Spleen (tissue), 11 donors: ENCODE data around the gene FBXL17. TPM values are rescaled to one million over a fixed set of nuclear protein-coding genes. Genes with fewer than 3 reads are reported as not detected.

Experiments used
- DNase-seq: peaks from one replicate; pipeline ENCODE4 v3.0.0-alpha.2; 2020
- H3K27ac ChIP-seq, 8 donors: fragments of 200-600 bp; sonication (generic) in 7 of 8; 1 replicate in 4 of 8; 2 replicates in 4 of 8; pipeline versions ENCODE4 v1.5.0 to v1.8.0; 2016 to 2021; ENCODE audit warnings: inconsistent platforms in 4 of 8, mild to moderate bottlenecking in 4 of 8, moderate library complexity in 1 of 8
- H3K27me3 ChIP-seq, 7 donors: fragments of 200-600 bp; sonication (generic) in 6 of 7; replicated peaks in 1 of 7; 1 replicate in 4 of 7; 2 replicates in 3 of 7; pipeline versions ENCODE4 v1.5.0 to v1.8.0; 2016 to 2021; ENCODE audit warnings: inconsistent platforms in 3 of 7, mild to moderate bottlenecking in 1 of 7
- H3K36me3 ChIP-seq, 6 donors: fragments of 200-600 bp; sonication (generic) in 5 of 6; 1 replicate in 4 of 6; 2 replicates in 2 of 6; pipeline versions ENCODE4 v1.5.0 to v1.8.0; 2016 to 2021; ENCODE audit warnings: inconsistent platforms in 2 of 6
- H3K4me1 ChIP-seq, 6 donors: fragments of 200-600 bp; sonication (generic) in 5 of 6; 1 replicate in 3 of 6; 2 replicates in 3 of 6; pipeline versions ENCODE4 v1.5.0 to v1.8.0; 2016 to 2021; ENCODE audit warnings: inconsistent platforms in 3 of 6
- H3K4me3 ChIP-seq, 8 donors: fragments of 200-600 bp; sonication (generic) in 7 of 8; 1 replicate in 4 of 8; 2 replicates in 4 of 8; pipeline versions ENCODE4 v1.5.0 to v1.8.0; 2016 to 2021; ENCODE audit warnings: inconsistent platforms in 4 of 8, mild to moderate bottlenecking in 4 of 8, moderate library complexity in 2 of 8
- H3K9me3 ChIP-seq, 8 donors: fragments of 200-600 bp; sonication (generic) in 7 of 8; 1 replicate in 4 of 8; 2 replicates in 4 of 8; pipeline versions ENCODE4 v1.5.0 to v1.8.0; 2016 to 2021; ENCODE audit warnings: inconsistent platforms in 4 of 8
- CTCF ChIP-seq, 11 experiments: fragments of 200-600 bp in 7 of 11; fragments of 450-650 bp in 4 of 11; sonication (generic) in 4 of 11; IDR thresholded peaks in 8 of 11; conservative IDR thresholded peaks in 3 of 11; 1 replicate in 7 of 11; 2 replicates in 4 of 11; pipeline versions ENCODE4 v1.4.0 to v1.8.0; 2016 to 2021; ENCODE audit warnings: antibody characterized with exemption in 11 of 11, inconsistent platforms in 4 of 11, mild to moderate bottlenecking in 1 of 11
- POLR2A ChIP-seq, 3 donors: fragments of 450-650 bp; IDR thresholded peaks; one replicate each; pipeline ENCODE4 v1.5.1; 2017; ENCODE audit warnings: antibody characterized with exemption in 3 of 3, mild to moderate bottlenecking in 1 of 3
- POLR2AphosphoS5 ChIP-seq, 3 donors: sonication (generic); formaldehyde crosslinking; IDR thresholded peaks; one replicate each; pipeline ENCODE4 v1.5.1; 2017; ENCODE audit warnings: antibody characterized with exemption in 3 of 3
- WGBS, 5 donors: extraction: QIAGEN DNeasy Blood & Tissue Kit in 3 of 5; methylation state at CpG; one replicate each; pipeline versions ENCODE4 v1.1.5 to v1.1.7; 2013 to 2018; 5-methylcytosine and 5-hydroxymethylcytosine counted together
- intact Hi-C: fragments of 100-400 bp; cut with DNase I; formaldehyde crosslinking; loops from one replicate; pipeline ENCODE4 v1.15.0; 2023; ENCODE audit warnings: low total_unique reads
- polyA plus RNA-seq, 3 donors: library from polyadenylated mRNA; stranded (reverse); fragments of 200-250 nt; gene quantifications; one replicate each; pipeline ENCODE4 v1.2.1, GENCODE V29; 2013
- total RNA-seq, 7 donors: library from RNA; depleted of rRNA in 3 of 7; stranded (reverse); fragments of >200 nt in 3 of 7; fragmentation: NEBNext Ultra II Directional in 4 of 7; extraction: Animal tissue kit (Norgen Biotek cat#: 25700) in 4 of 7; gene quantifications; one replicate each; pipeline versions ENCODE4 v1.1.0 to v1.2.1, GENCODE V29; 2016 to 2021
- donor health status: healthy with polysubstance abuse.
- donor health status: DM: no; HTN: no; CAD: no; lungs with moderate emphysema.
- donor health status: DM: no; HTN: no; CAD: no.
- donor health status: Bipolar disorder and iron deficiency.
- donor health status: healthy.
- donor health status: DM: no; HTN: no; CAD: no.
- donor health status: DM: yes; HTN: yes; CAD: no.

The FBXL17 gene
- total and polyA plus RNA-seq, 10 donors, result 5.1 to 39.9 (median 21.8) TPM

GRCh38 chr5:107954254-107954653 is 427.6 kb downstream of the FBXL17 start:
- H3K9me3 ChIP-seq, result no peaks in the 10 kb centered on the region
- H3K4me1 ChIP-seq, result no peaks in the 10 kb centered on the region
- H3K27ac ChIP-seq, result no peak overlapping the region
- H3K36me3 ChIP-seq, result no peaks in the 10 kb centered on the region
- no peak overlapping the region for H3K4me3 ChIP-seq
- intact Hi-C loops, result no loop called here
- no peaks in the 10 kb centered on the region for H3K27me3 ChIP-seq
- no peak for DNase-seq
- TF ChIP-seq POLR2A (IDR thresholded peaks at IDR 0.05) (no peak), POLR2AphosphoS5 (IDR thresholded peaks at IDR 0.05) (no peak), CTCF (IDR thresholded peaks at IDR 0.05 in 8 of 11, conservative IDR thresholded peaks at IDR 0.05 in 3 of 11) (no peak)

GRCh38 chr5:107952450-107952849 is 429.4 kb downstream of the FBXL17 start:
- Histone ChIP-seq H3K9me3 (no peaks in the 10 kb centered on the region), H3K36me3 (no peaks in the 10 kb centered on the region), H3K4me1 (no peaks in the 10 kb centered on the region), H3K27me3 (no peaks in the 10 kb centered on the region), H3K4me3 (no peak overlapping the region), H3K27ac (no peak overlapping the region)
- no peak for TF ChIP-seq POLR2AphosphoS5 (IDR thresholded peaks at IDR 0.05)
- TF ChIP-seq CTCF (IDR thresholded peaks at IDR 0.05 in 8 of 11, conservative IDR thresholded peaks at IDR 0.05 in 3 of 11), result no peak
- TF ChIP-seq POLR2A (IDR thresholded peaks at IDR 0.05), result no peak
- DNase-seq, result no peak
- 81 to 90% (median 83%) methylated on average over 4 of the region's 4 CpGs for WGBS, 5 donors
- intact Hi-C loops, result no loop called here

- intact Hi-C loops, result no loop called here
- Histone ChIP-seq H3K27ac (no peak overlapping the region), H3K4me1 (no peaks in the 10 kb centered on the region), H3K27me3 (no peaks in the 10 kb centered on the region), H3K9me3 (no peaks in the 10 kb centered on the region), H3K36me3 (no peaks in the 10 kb centered on the region), H3K4me3 (no peak overlapping the region)
- 78 to 88% (median 83%) methylated on average over 3 of the region's 3 CpGs for WGBS, 5 donors
- TF ChIP-seq CTCF (IDR thresholded peaks at IDR 0.05 in 8 of 11, conservative IDR thresholded peaks at IDR 0.05 in 3 of 11) (no peak), POLR2AphosphoS5 (IDR thresholded peaks at IDR 0.05) (no peak), POLR2A (IDR thresholded peaks at IDR 0.05) (no peak)
- no peak for DNase-seq
Observed at GRCh38 chr5:107951309-107951708, 430.6 kb downstream of the FBXL17 start.

GRCh38 chr5:107950776-107951175 is 431.1 kb downstream of the FBXL17 start:
- Histone ChIP-seq H3K4me3 (no peak overlapping the region), H3K4me1 (no peaks in the 10 kb centered on the region), H3K9me3 (no peaks in the 10 kb centered on the region), H3K36me3 (no peaks in the 10 kb centered on the region), H3K27ac (no peak overlapping the region), H3K27me3 (no peaks in the 10 kb centered on the region)
- no peak for DNase-seq
- no peak for TF ChIP-seq POLR2AphosphoS5 (IDR thresholded peaks at IDR 0.05)
- TF ChIP-seq POLR2A (IDR thresholded peaks at IDR 0.05), result no peak
- TF ChIP-seq CTCF (IDR thresholded peaks at IDR 0.05 in 8 of 11, conservative IDR thresholded peaks at IDR 0.05 in 3 of 11), result no peak
- 87 to 96% (median 91%) methylated on average over 5 of the region's 5 CpGs for WGBS, 5 donors
- intact Hi-C loops, result no loop called here
